Measurements from ENCODE around the gene MSX2. TPM values are rescaled to one million over a fixed set of nuclear protein-coding genes. Genes with fewer than 3 reads are reported as not detected.

Gene MSX2
- total and polyA plus RNA-seq, 2 of the 4 experiments (the other 2 are of a cell fraction), result 2.2 to 3.7 TPM

DNA sequence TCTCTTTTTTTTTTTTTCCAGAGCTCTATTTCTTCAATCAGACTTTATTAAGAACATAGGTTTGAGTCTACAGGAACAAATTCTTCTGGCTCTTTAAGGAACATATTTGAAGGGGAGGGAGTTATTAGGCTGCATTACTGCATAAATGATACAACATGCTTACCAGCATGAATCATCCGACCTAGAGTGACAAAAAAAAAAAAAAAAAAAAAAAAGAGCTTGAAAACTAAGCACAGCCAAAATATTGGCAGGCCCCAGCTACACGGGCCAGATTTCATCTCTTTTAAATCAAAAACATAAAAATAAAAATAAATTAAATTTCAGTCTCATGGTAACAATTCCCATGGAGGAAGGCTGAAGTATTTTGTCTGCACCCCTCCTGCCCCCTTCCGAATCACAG, 26.3 kb downstream of the MSX2 start:
- H4K5ac ChIP-seq (ENCODE audit: low read depth, low read length), result no peak overlapping the region
- no peak overlapping the region for H2AK5ac ChIP-seq (ENCODE audit: low read depth, low read length)
- no TSS peak for BruUV-seq (replicated peaks)
- H2BK20ac ChIP-seq (ENCODE audit: low read depth, low read length), result no peak overlapping the region
- no peak for TF ChIP-seq MXI1 (IDR thresholded peaks at IDR 0.05; ENCODE audit: borderline replicate concordance, low read depth, low read length)
- TF ChIP-seq MAFK (IDR thresholded peaks at IDR 0.05; ENCODE audit: low read depth, low read length), result no peak
- TF ChIP-seq RCOR1 (IDR thresholded peaks at IDR 0.05; ENCODE audit: insufficient replicate concordance, low read length), result no peak
- no peak for TF ChIP-seq POLR2A (IDR thresholded peaks at IDR 0.05; ENCODE audit: low read depth, low read length)
- no peak for TF ChIP-seq RFX5 (IDR thresholded peaks at IDR 0.05; ENCODE audit: low read depth, low read length)
- TF ChIP-seq SMC3 (IDR thresholded peaks at IDR 0.05; ENCODE audit: low read depth, low read length), result no peak
- no peak for TF ChIP-seq FOS (IDR thresholded peaks at IDR 0.05; ENCODE audit: low read depth, low read length)
- no peak for TF ChIP-seq CHD1 (IDR thresholded peaks at IDR 0.05; ENCODE audit: low read depth, low read length)
- TF ChIP-seq CEBPB (IDR thresholded peaks at IDR 0.05; ENCODE audit: low read depth, low read length), result no peak
- TF ChIP-seq RAD21 (IDR thresholded peaks at IDR 0.05; ENCODE audit: low read length), result no peak
- H2AK9ac ChIP-seq (replicated peaks; ENCODE audit: low read depth, low read length, poor library complexity), result no peak overlapping the region
- no peak overlapping the region for H3K18ac ChIP-seq (ENCODE audit: low read depth, low read length)
- no peaks in the 10 kb centered on the region for H4K20me1 ChIP-seq (ENCODE audit: insufficient read depth, low read length)
- no peak overlapping the region for H3K9ac ChIP-seq (ENCODE audit: low read depth, low read length)
- ChIA-PET CTCF (interaction anchor here (0.6 kb wide), 3 partner anchors 30 to 1869 kb away, joined by 3 read pairs; no protein-coding TSS in a partner anchor), POLR2A (ENCODE audit: unreplicated experiment) (interaction anchor here (0.6 kb wide), 2 partner anchors 239 to 329 kb away, joined by 3 to 9 read pairs; no protein-coding TSS in a partner anchor)
- in situ Hi-C loops (cut with MboI; ENCODE audit: low sequenced_read_pairs), result no loop called here
- no peaks in the 10 kb centered on the region; the same call in 1 of the 2 replicates for H3K4me1 ChIP-seq (ENCODE audit: control insufficient read depth, insufficient read depth, low read length)
- H3K23ac ChIP-seq (ENCODE audit: low read depth, low read length), result no peak overlapping the region
- no peak overlapping the region for H3K27ac ChIP-seq (ENCODE audit: insufficient read depth, low read length)
- dilution Hi-C loops (cut with HindIII; ENCODE audit: low sequenced_read_pairs, unreplicated experiment), result no loop called here
- intact Hi-C loops (cut with micrococcal nuclease), result no loop called here
- H4K8ac ChIP-seq (ENCODE audit: low read depth in 2 of 2, low read length in 2 of 2), result no peak overlapping the region
- no peaks in the 10 kb centered on the region for H3K36me3 ChIP-seq (ENCODE audit: control insufficient read depth, insufficient read depth, low read length)
- H2BK5ac ChIP-seq (ENCODE audit: low read depth, low read length, poor library complexity, severe bottlenecking), result no peak overlapping the region
- no peaks in the 10 kb centered on the region for H3K9me1 ChIP-seq (ENCODE audit: insufficient read depth, low read length)
- DNase-seq (peak; percentile 67), ATAC-seq (ENCODE audit: low read depth) (peak; percentile 70)
- no peaks in the 10 kb centered on the region for H3K9me3 ChIP-seq (ENCODE audit: control insufficient read depth, insufficient read depth, low read length)
- H3K4me3 ChIP-seq (ENCODE audit: insufficient read depth, low read depth, low read length), result peak overlapping the region; percentile 55
- H2AFZ ChIP-seq (replicated peaks; ENCODE audit: low read length, poor library complexity), result no peak overlapping the region
- no peaks in the 10 kb centered on the region for H3K79me1 ChIP-seq (ENCODE audit: low read depth in 1 of 2, low read length in 2 of 2)
- H3K4ac ChIP-seq (ENCODE audit: low read depth, low read length), result no peak overlapping the region
- no peak overlapping the region for H2BK15ac ChIP-seq (ENCODE audit: low read depth, low read length)
- no peak overlapping the region for H3K56ac ChIP-seq (ENCODE audit: extremely low read depth, insufficient read depth, low read length)
- H4K91ac ChIP-seq (ENCODE audit: insufficient read depth, low read depth, low read length), result no peak overlapping the region
- no CpG with 5 or more reads among the region's 3 CpGs for WGBS, 2 experiments (ENCODE audit: extremely low coverage in 2 of 2, insufficient read length in 1 of 2)
- peak overlapping the region; percentile 20; the same call in 1 of the 2 replicates for H3K4me2 ChIP-seq (ENCODE audit: low read depth, low read length)
- H3K14ac ChIP-seq (replicated peaks; ENCODE audit: low read depth, low read length), result no peak overlapping the region
- H2BK120ac ChIP-seq (ENCODE audit: low read depth, low read length), result no peak overlapping the region
- H3K27me3 ChIP-seq (ENCODE audit: control insufficient read depth, insufficient read depth, low read length), result peaks cover 12% of the 10 kb centered on the region; the same call in 1 of the 2 replicates
